Measurements from ENCODE around the gene LGALS12.

LGALS12 gene

GRCh38 chr11:63558459-63559157 is 52.7 kb downstream of the LGALS12 start:
- intact Hi-C loops (cut with DNase I; ENCODE audit: low total_unique reads) = no loop called here
- Histone ChIP-seq H3K27me3 (no peaks in the 10 kb centered on the region), H3K4me1 (peaks cover 0 to 18% (median 14%) of the 10 kb centered on the region in 4 donors), H3K36me3 (no peaks in the 10 kb centered on the region), H3K9me3 (no peaks in the 10 kb centered on the region), H3K27ac (no peak overlapping the region), H3K4me3 (no peak overlapping the region)
- peak in 1 of 2 donors; percentile 10 for DNase-seq
- no peak for TF ChIP-seq CTCF (IDR thresholded peaks at IDR 0.05)

- peak in 1 of 2 donors; percentile 80 for DNase-seq
- Histone ChIP-seq H3K27me3 (no peaks in the 10 kb centered on the region), H3K4me1 (peaks cover 0 to 20% (median 15%) of the 10 kb centered on the region in 4 donors), H3K36me3 (no peaks in the 10 kb centered on the region), H3K27ac (peak overlapping the region; percentile 56 to 58), H3K4me3 (no peak overlapping the region), H3K9me3 (no peaks in the 10 kb centered on the region)
- no peak for TF ChIP-seq CTCF (IDR thresholded peaks at IDR 0.05)
- intact Hi-C loops (cut with DNase I; ENCODE audit: low total_unique reads) = no loop called here
These were observed 54.8 kb downstream of the LGALS12 start for GRCh38 chr11:63560506-63561180.

DNA sequence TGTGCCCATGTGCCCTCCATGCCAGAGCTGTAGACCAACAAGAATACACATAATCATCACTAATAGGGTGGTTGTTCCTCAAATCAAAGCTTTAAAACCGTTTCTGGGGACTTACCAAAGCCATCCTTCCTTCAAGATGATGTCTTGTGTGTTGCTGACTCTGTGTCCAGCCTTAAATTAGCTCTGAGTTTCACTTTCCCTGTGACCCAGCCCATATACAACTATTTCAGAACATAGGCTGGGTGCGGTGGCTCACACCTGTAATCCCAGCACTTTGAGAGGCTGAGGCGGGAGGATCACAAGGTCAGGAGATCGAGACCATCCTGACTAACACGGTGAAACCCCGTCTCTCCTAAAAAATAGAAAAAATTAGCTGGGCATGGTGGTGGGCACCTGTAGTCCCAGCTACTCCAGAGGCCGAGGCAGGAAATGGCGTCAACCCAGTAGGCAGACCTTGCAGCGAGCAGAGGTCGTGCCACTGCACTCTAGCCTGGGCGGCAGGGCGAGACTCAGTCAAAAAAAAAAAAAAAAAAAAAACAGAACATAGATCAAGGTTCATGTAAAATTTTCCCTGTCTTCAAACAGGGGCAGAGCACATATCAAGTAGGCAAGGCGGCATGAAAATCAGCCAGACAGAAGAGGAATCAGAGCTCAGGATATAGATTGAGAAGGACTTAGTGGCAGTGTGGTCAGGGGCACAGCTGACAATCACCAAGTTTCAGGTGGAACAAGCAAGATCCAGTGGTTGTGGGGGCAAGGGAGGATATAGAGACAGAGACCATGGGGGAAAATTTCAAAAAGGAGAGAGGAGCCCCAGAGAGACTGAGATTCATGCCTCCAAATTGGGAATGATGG is 57.5 kb downstream of the LGALS12 start, which contains the start of gene PLAAT2:
Gene PLAAT2 (minus strand): TSS at position 179 of the 855 bp plus-strand sequence. CDS start 55 bp downstream, at position 124.
- Histone ChIP-seq H3K36me3 (no peaks in the 10 kb centered on the region), H3K4me3 (no peak within 1 kb of the TSS), H3K27ac (no peak within 1 kb of the TSS), H3K27me3 (no peaks in the 10 kb centered on the region), H3K4me1 (peaks cover 0 to 28% (median 19%) of the 10 kb centered on the region in 4 donors), H3K9me3 (no peaks in the 10 kb centered on the region)
- no peak for DNase-seq
- TF ChIP-seq CTCF (IDR thresholded peaks at IDR 0.05) = no peak
- intact Hi-C loops (cut with DNase I; ENCODE audit: low total_unique reads) = no loop called here

GRCh38 chr11:63564056-63564774 is 58.3 kb downstream of the LGALS12 start:
- DNase-seq = no peak
- H3K4me1 ChIP-seq = peaks cover 0 to 28% (median 19%) of the 10 kb centered on the region in 4 donors
- H3K36me3 ChIP-seq = no peaks in the 10 kb centered on the region
- intact Hi-C loops (cut with DNase I; ENCODE audit: low total_unique reads) = no loop called here
- H3K9me3 ChIP-seq = no peaks in the 10 kb centered on the region
- no peak for TF ChIP-seq CTCF (IDR thresholded peaks at IDR 0.05)
- H3K27me3 ChIP-seq = no peaks in the 10 kb centered on the region
- no peak overlapping the region for H3K27ac ChIP-seq
- no peak overlapping the region for H3K4me3 ChIP-seq

DNA sequence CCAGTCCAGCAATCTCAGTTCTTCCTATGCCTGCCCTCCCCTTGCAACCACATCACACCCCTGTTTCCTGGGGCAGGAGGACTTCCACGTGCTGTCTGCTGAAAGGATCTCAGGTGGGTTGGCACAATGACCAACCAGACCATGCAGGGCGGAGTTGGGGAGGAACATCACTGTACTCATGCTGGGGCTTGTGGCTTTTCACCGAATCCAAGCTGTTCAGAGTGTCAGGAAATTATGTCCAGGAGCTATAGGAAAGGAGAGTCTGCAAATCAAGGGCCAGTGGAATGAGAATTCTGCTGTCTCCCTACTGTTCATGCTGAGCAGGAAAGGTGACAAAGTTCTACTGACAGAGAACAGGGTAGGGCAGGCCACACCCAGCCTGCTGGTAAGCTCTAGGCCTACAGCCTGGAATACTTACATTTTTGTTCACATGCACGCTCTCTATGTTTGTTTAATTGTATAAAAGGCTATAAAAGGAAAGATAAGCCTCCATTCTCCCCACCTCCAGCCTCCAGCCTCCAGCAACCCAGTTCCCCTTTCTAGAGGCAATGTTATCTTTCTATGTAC is 59.0 kb downstream of the LGALS12 start:
- intact Hi-C loops (cut with DNase I; ENCODE audit: low total_unique reads) = no loop called here
- peaks cover 0 to 27% (median 18%) of the 10 kb centered on the region in 4 donors for H3K4me1 ChIP-seq

More for the DNA sequence above, 59.0 kb downstream of the LGALS12 start:
- TF ChIP-seq CTCF (IDR thresholded peaks at IDR 0.05) = no peak
- Histone ChIP-seq H3K4me3 (no peak overlapping the region), H3K9me3 (no peaks in the 10 kb centered on the region), H3K36me3 (no peaks in the 10 kb centered on the region), H3K27me3 (no peaks in the 10 kb centered on the region), H3K27ac (no peak overlapping the region)
- DNase-seq = no peak
